PC-9 (cell line): Measurements from ENCODE around the gene ZNF385A. TPM values are rescaled to one million over a fixed set of nuclear protein-coding genes. Genes with fewer than 3 reads are reported as not detected.

Experiments
- BruUV-seq: library from RNA; stranded (reverse); fragments of 400-500 nt; replicated peaks from 2 replicates; lab custom pipeline; 2021; lab: Mats Ljungman, UMichigan
- CTCF ChIA-PET: fragments of 300-600 bp; sonication (Branson Sonifier 250); formaldehyde crosslinking; loops from one replicate; lab custom pipeline; 2022; ENCODE audit warnings: antibody characterized with exemption; lab: Charles Lee
- POLR2A ChIA-PET: fragments of 300-600 bp; sonication (Branson Sonifier 250); formaldehyde crosslinking; loops from one replicate; lab custom pipeline; 2022; ENCODE audit warnings: antibody characterized with exemption; ENCODE audit not compliant: unreplicated experiment; lab: Charles Lee
- DNase-seq, 2 experiments: peaks; one replicate each; pipeline versions ENCODE4 v3.0.0 to v3.0.0-alpha.2; 2015 to 2022; ENCODE audit warnings: mixed read lengths in 1 of 2
- H2AFZ ChIP-seq: fragments of 200-600 bp; sonication (generic); 2 replicates; pipeline ENCODE4 v1.8.1; 2017; ENCODE audit warnings: antibody characterized with exemption
- H3F3A ChIP-seq: fragments of 200-600 bp; sonication (generic); 2 replicates; pipeline ENCODE4 v1.8.1; 2017; ENCODE audit warnings: antibody characterized with exemption, mild to moderate bottlenecking, low read depth; ENCODE audit not compliant: insufficient read depth
- H3K27ac ChIP-seq: fragments of 200-600 bp; sonication (generic); 2 replicates; pipeline ENCODE4 v1.6.1; 2016; ENCODE audit warnings: mixed run types
- H3K27me3 ChIP-seq: fragments of 200-600 bp; sonication (generic); 2 replicates; pipeline ENCODE4 v1.6.1; 2016; ENCODE audit warnings: low read depth, mixed run types; ENCODE audit not compliant: insufficient read depth
- H3K36me3 ChIP-seq: fragments of 200-600 bp; sonication (generic); 2 replicates; pipeline ENCODE4 v1.6.1; 2016; ENCODE audit warnings: low read depth, mixed run types
- H3K4me1 ChIP-seq: fragments of 200-600 bp; sonication (generic); replicated peaks from 2 replicates; pipeline ENCODE4 v1.6.1; 2016; ENCODE audit warnings: mixed run types; ENCODE audit not compliant: insufficient read depth
- H3K4me2 ChIP-seq: fragments of 200-600 bp; sonication (generic); 2 replicates; pipeline ENCODE4 v1.6.1; 2017; ENCODE audit warnings: mixed run types
- H3K4me3 ChIP-seq: fragments of 200-600 bp; sonication (generic); 2 replicates; pipeline ENCODE4 v1.6.1; 2016; ENCODE audit warnings: mixed run types
- H3K79me2 ChIP-seq: fragments of 200-600 bp; sonication (generic); 2 replicates; pipeline ENCODE4 v1.6.1; 2017; ENCODE audit warnings: low read depth, mixed run types
- H3K9me2 ChIP-seq: fragments of 200-600 bp; sonication (generic); 2 replicates; pipeline ENCODE4 v1.8.1; 2017; ENCODE audit warnings: mild to moderate bottlenecking; ENCODE audit not compliant: insufficient read depth
- H3K9me3 ChIP-seq: fragments of 200-600 bp; sonication (generic); 2 replicates; pipeline ENCODE4 v1.8.1; 2016; ENCODE audit warnings: low read depth; ENCODE audit not compliant: insufficient read depth
- H4K20me1 ChIP-seq: fragments of 200-600 bp; sonication (generic); 2 replicates; pipeline ENCODE4 v1.8.1; 2017; ENCODE audit not compliant: insufficient read depth
- CTCF ChIP-seq: fragments of 200-600 bp; sonication (generic); conservative IDR thresholded peaks from 2 replicates; pipeline ENCODE4 v1.6.1; 2017; ENCODE audit warnings: mixed run types, antibody characterized with exemption, mild to moderate bottlenecking, moderate library complexity
- EZH2 ChIP-seq: fragments of 200-600 bp; sonication (generic); IDR thresholded peaks from 2 replicates; pipeline ENCODE4 v1.8.0; 2017; ENCODE audit warnings: antibody characterized with exemption, low read depth
- intact Hi-C: fragments of 100-400 bp; cut with micrococcal nuclease; formaldehyde crosslinking; loops from one replicate; pipeline ENCODE4 v1.10.0; 2022; ENCODE audit not compliant: unreplicated experiment
- total RNA-seq: library from RNA; stranded (reverse); gene quantifications from 2 replicates; pipeline ENCODE4 v1.2.3, GENCODE V29; 2021

Gene ZNF385A
- total RNA-seq, 1 experiment from 2014 or later, result 17.2 TPM

GRCh38 chr12:54401119-54401518, 16.6 kb upstream of the ZNF385A start:
- DNase-seq, result no peak
- H3K4me3 ChIP-seq, result no peak overlapping the region
- no peaks in the 10 kb centered on the region for H3K9me3 ChIP-seq
- no peaks in the 10 kb centered on the region for H4K20me1 ChIP-seq
- no peaks in the 10 kb centered on the region for H3K4me1 ChIP-seq
- H3K27ac ChIP-seq, result no peak overlapping the region
- H3F3A ChIP-seq, result peaks cover 12% of the 10 kb centered on the region
- no peaks in the 10 kb centered on the region for H3K27me3 ChIP-seq
- ChIA-PET POLR2A (no interaction called here), CTCF (interaction anchor here (0.6 kb wide), 1 partner anchor 38 kb away, joined by 3 read pairs; no protein-coding TSS in a partner anchor)
- H2AFZ ChIP-seq, result no peak overlapping the region
- H3K79me2 ChIP-seq, result no peaks in the 10 kb centered on the region
- no peaks in the 10 kb centered on the region for H3K9me2 ChIP-seq
- no TSS peak for BruUV-seq
- no peak overlapping the region for H3K4me2 ChIP-seq
- H3K36me3 ChIP-seq, result 0 out of 2 replicates have a peak, but pooled peaks cover 3% of the 10 kb centered on the region
- no peak for TF ChIP-seq CTCF
- no peak for TF ChIP-seq EZH2
- intact Hi-C loops, result no loop called here

- CTCF ChIA-PET, result interaction anchor here (0.6 to 2.1 kb wide), 11 partner anchors 11 to 93 kb away, joined by 4 to 62 read pairs (median 6); partner anchors contain the start of gene ITGA5
- no peak overlapping the region for H3K4me2 ChIP-seq
- H2AFZ ChIP-seq, result no peak overlapping the region
- H4K20me1 ChIP-seq, result no peaks in the 10 kb centered on the region; the same call in 1 of the 2 replicates
- 0 out of 2 replicates have a peak, but pooled peaks cover 3% of the 10 kb centered on the region for H3K36me3 ChIP-seq
- H3K9me3 ChIP-seq, result no peaks in the 10 kb centered on the region
- POLR2A ChIA-PET, result interaction anchor here (0.5 kb wide), 1 partner anchor 61 kb away, joined by 8 read pairs; no protein-coding TSS in a partner anchor
- DNase-seq, result peak; percentile 60 to 82
- H3K4me1 ChIP-seq, result no peaks in the 10 kb centered on the region
- H3K27ac ChIP-seq, result no peak overlapping the region
- TF ChIP-seq CTCF (peak; percentile 99), EZH2 (no peak)
- no peaks in the 10 kb centered on the region for H3K79me2 ChIP-seq
- intact Hi-C loops, result loop anchor here (1.0 kb wide), 1 partner anchor 40 kb away; no protein-coding TSS in a partner anchor
- BruUV-seq, result no TSS peak
- peaks cover 12% of the 10 kb centered on the region for H3F3A ChIP-seq
- H3K27me3 ChIP-seq, result no peaks in the 10 kb centered on the region
- no peak overlapping the region for H3K4me3 ChIP-seq
- no peaks in the 10 kb centered on the region for H3K9me2 ChIP-seq
These were observed 14.7 kb upstream of the ZNF385A start for GRCh38 chr12:54398995-54399793.

- Histone ChIP-seq H3K9me2 (no peaks in the 10 kb centered on the region), H3K27ac (no peak overlapping the region), H3K4me1 (no peaks in the 10 kb centered on the region), H3K36me3 (no peaks in the 10 kb centered on the region), H2AFZ (no peak overlapping the region), H4K20me1 (no peaks in the 10 kb centered on the region; the same call in 1 of the 2 replicates), H3K4me3 (no peak overlapping the region), H3K79me2 (no peaks in the 10 kb centered on the region), H3K9me3 (no peaks in the 10 kb centered on the region), H3K4me2 (no peak overlapping the region), H3F3A (peaks cover 12% of the 10 kb centered on the region), H3K27me3 (no peaks in the 10 kb centered on the region)
- BruUV-seq, result no TSS peak
- TF ChIP-seq EZH2, result no peak
- ChIA-PET CTCF (interaction anchor here (0.7 kb wide), 1 partner anchor 375 kb away, joined by 8 read pairs; no protein-coding TSS in a partner anchor), POLR2A (no interaction called here)
- DNase-seq, result no peak
- intact Hi-C loops, result no loop called here
These were observed 13.7 kb upstream of the ZNF385A start for GRCh38 chr12:54398218-54398617.
